ENCODE results near the gene SHANK2.
"Not testable (repeated sequence)": the region's sequence is repeated elsewhere in the genome, so short reads cannot be mapped to it uniquely, and the experiment has no call there.

The SHANK2 gene

GRCh38 chr11:71245601-71246391 is 6.6 kb downstream of the SHANK2 start:
- no peak for DNase-seq (ENCODE audit: low read depth, low spot score)

- DNase-seq (ENCODE audit: low read depth, low spot score): no peak
These were observed 8.1 kb downstream of the SHANK2 start for GRCh38 chr11:71244116-71244810.

GRCh38 chr11:71242391-71242790 is 10.0 kb downstream of the SHANK2 start:
- no peak for DNase-seq (ENCODE audit: low read depth, low spot score)

- DNase-seq (ENCODE audit: low read depth, low spot score): no peak
These were observed 10.6 kb downstream of the SHANK2 start for GRCh38 chr11:71241721-71242259.

GRCh38 chr11:71240865-71241691 is 11.3 kb downstream of the SHANK2 start:
- DNase-seq (ENCODE audit: low read depth, low spot score): peak; percentile 50

GRCh38 chr11:71240061-71240690 is 12.2 kb downstream of the SHANK2 start:
- no peak for DNase-seq (ENCODE audit: low read depth, low spot score)

GRCh38 chr11:71239581-71239980 is 12.8 kb downstream of the SHANK2 start:
- DNase-seq (ENCODE audit: low read depth, low spot score): no peak

- DNase-seq (ENCODE audit: low read depth, low spot score): no peak
These were observed 13.4 kb downstream of the SHANK2 start for GRCh38 chr11:71238941-71239340.

- no peak for DNase-seq (ENCODE audit: low read depth, low spot score)
These were observed 14.0 kb downstream of the SHANK2 start for GRCh38 chr11:71238285-71238875.

GRCh38 chr11:71237853-71238252 is 14.5 kb downstream of the SHANK2 start:
- no peak for DNase-seq (ENCODE audit: low read depth, low spot score)

GRCh38 chr11:71236836-71237475 is 15.4 kb downstream of the SHANK2 start:
- no peak for DNase-seq (ENCODE audit: low read depth, low spot score)

GRCh38 chr11:71235719-71236118 is 16.7 kb downstream of the SHANK2 start:
- no peak for DNase-seq (ENCODE audit: low read depth, low spot score)

- not testable (repeated sequence) for DNase-seq (ENCODE audit: low read depth, low spot score)
These were observed 18.2 kb downstream of the SHANK2 start for GRCh38 chr11:71233896-71234852.

GRCh38 chr11:71232364-71232763 is 20.0 kb downstream of the SHANK2 start:
- DNase-seq (ENCODE audit: low read depth, low spot score): no peak

GRCh38 chr11:71228961-71229360 is 23.4 kb downstream of the SHANK2 start:
- no peak for DNase-seq (ENCODE audit: low read depth, low spot score)

GRCh38 chr11:71227058-71227659 is 25.2 kb downstream of the SHANK2 start:
- DNase-seq (ENCODE audit: low read depth, low spot score): no peak

- no peak for DNase-seq (ENCODE audit: low read depth, low spot score)
These were observed 28.4 kb downstream of the SHANK2 start for GRCh38 chr11:71223671-71224660.

GRCh38 chr11:71223081-71223405 is 29.3 kb downstream of the SHANK2 start:
- no peak for DNase-seq (ENCODE audit: low read depth, low spot score)

Data from brain pericyte (primary cell).